Measurements from ENCODE around the gene CCNJL. TPM values are rescaled to one million over a fixed set of nuclear protein-coding genes. Genes with fewer than 3 reads are reported as not detected.

Gene CCNJL
- total and polyA plus RNA-seq, 5 experiments from 2014 or later, result not detected

DNA sequence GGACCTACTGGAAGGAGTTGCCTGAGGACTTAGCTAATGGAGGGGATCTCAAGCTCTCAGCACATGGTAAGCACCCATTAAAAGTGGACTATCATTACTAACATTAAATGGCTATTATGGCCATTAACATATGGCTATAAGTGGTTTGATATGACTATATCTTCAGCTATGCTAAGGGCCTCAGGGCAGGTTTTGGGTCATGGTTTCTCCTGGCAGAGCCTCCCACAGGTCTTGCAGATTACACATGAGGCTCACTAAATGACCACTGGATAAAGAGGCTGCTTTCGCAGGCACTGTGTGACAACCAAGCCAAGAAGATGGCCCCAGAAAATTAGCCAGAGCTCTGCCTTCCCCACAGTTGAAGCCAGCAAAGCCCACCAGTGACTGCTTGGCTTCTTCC lies 15.4 kb downstream of the CCNJL start:
- DNase-seq, result no peak
- peaks cover 0 to 1% (median 0%) of the 10 kb centered on the region in 5 donors for H3K27me3 Mint-ChIP-seq
- no peaks in the 10 kb centered on the region for H3K36me3 Mint-ChIP-seq
- peaks cover 0 to 22% (median 0%) of the 10 kb centered on the region in 4 donors for H3K4me1 Mint-ChIP-seq
- H3K4me3 Mint-ChIP-seq, result peak overlapping the region in 1 of 10 donors; percentile 24
- no peaks in the 10 kb centered on the region for H3K9me3 Mint-ChIP-seq
- no peak for ATAC-seq
- POLR2A ChIA-PET, result no interaction called here
- no peak overlapping the region for H3K27ac Mint-ChIP-seq

DNA sequence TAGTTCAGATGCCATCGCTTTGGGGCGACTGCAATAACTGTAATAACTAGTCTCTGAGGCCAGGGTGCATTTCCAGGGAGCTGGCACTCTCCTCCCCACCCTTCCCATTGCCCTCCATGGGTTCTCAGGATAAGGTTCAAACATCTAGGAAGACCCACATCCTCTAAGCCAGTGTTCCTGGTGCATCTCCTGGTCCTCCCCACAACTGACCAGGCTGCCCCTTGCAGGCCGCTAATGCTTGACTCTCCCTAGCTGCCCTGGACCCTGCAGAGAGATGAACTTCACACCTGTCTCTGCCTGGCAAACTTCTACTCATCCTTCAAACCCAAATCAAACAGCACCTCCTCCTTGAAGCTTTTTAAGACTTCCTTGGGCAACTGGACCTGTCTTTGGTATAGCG lies 15.9 kb downstream of the CCNJL start:
- Mint-ChIP-seq H3K27me3 (peaks cover 0 to 1% (median 0%) of the 10 kb centered on the region in 5 donors), H3K36me3 (no peaks in the 10 kb centered on the region), H3K27ac (no peak overlapping the region), H3K4me3 (no peak overlapping the region), H3K9me3 (no peaks in the 10 kb centered on the region), H3K4me1 (peaks cover 0 to 22% (median 0%) of the 10 kb centered on the region in 4 donors)
- POLR2A ChIA-PET, result no interaction called here
- DNase-seq (no peak), ATAC-seq (no peak)

DNA sequence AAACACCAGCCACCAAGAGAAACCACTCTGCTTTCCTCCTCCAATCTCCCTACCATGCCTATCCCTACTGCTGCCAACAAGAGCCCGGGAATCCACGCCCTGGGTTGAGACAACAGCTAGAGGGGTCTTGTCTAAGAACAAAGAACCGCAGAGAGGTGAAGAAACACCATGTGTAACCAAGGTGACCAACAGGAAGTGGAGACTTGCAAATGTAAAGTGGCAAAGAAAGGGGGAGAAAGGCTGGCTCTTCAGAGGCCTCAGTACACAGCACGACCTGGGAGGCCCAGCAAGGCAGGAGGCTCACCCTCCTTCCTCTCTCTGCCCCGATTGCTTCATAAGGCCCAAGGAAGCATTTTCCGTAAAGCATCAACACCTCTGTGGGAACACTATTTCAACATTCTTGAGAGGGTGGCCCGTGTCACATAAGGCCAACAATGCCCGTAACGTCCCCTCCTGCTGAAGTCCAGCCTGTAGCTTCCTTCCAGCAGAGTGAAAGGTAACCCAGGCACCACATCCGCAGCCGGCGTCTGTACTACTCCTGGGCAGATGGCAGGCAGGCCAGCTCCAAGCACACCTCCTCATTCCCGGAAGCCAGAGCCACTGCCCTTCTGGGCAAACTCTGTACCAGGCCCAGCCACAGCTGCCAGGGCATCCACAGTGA lies 18.3 kb downstream of the CCNJL start:
- ATAC-seq (no peak), DNase-seq (no peak)
- Mint-ChIP-seq H3K4me3 (peak overlapping the region in 1 of 10 donors; percentile 36), H3K36me3 (no peaks in the 10 kb centered on the region), H3K27ac (peak overlapping the region in 1 of 10 donors; percentile 32), H3K4me1 (peaks cover 0 to 28% (median 0%) of the 10 kb centered on the region in 4 donors), H3K27me3 (peaks cover 0 to 5% (median 1%) of the 10 kb centered on the region in 5 donors), H3K9me3 (no peaks in the 10 kb centered on the region)
- POLR2A ChIA-PET, result no interaction called here

DNA sequence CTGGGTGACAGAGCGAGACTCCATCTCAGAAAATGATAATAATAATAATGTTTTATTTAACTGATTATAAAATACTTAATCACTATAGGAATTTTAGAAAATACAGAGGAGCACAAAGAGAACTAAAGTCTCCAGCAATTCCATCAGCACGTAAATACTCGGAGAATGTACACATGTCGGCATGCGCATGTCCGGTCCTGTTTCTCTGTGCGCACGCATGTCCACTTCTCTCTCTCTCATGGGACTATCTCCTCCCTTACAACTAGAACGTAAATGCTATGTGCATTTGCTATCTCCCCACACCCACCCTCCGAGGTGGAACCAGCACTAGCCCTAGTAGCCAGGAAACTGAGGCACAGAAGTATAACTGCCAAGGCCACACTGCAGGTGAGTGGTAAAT lies 19.0 kb downstream of the CCNJL start:
- Mint-ChIP-seq H3K9me3 (no peaks in the 10 kb centered on the region), H3K4me1 (peaks cover 0 to 26% (median 0%) of the 10 kb centered on the region in 4 donors), H3K36me3 (no peaks in the 10 kb centered on the region), H3K4me3 (no peak overlapping the region), H3K27me3 (peaks cover 0 to 8% (median 1%) of the 10 kb centered on the region in 5 donors), H3K27ac (peak overlapping the region in 1 of 10 donors; percentile 32)
- POLR2A ChIA-PET, result no interaction called here
- DNase-seq (no peak), ATAC-seq (no peak)

- peaks cover 0 to 17% (median 0%) of the 10 kb centered on the region in 4 donors for H3K4me1 Mint-ChIP-seq
- H3K27ac Mint-ChIP-seq, result no peak overlapping the region
- no peaks in the 10 kb centered on the region for H3K9me3 Mint-ChIP-seq
- DNase-seq (no peak), ATAC-seq (no peak)
- no peak overlapping the region for H3K4me3 Mint-ChIP-seq
- POLR2A ChIA-PET, result no interaction called here
- no peaks in the 10 kb centered on the region for H3K36me3 Mint-ChIP-seq
- peaks cover 0 to 8% (median 1%) of the 10 kb centered on the region in 5 donors for H3K27me3 Mint-ChIP-seq
These were observed 20.9 kb downstream of the CCNJL start for GRCh38 chr5:160291467-160291866.

GRCh38 chr5:160290751-160291150 lies 21.6 kb downstream of the CCNJL start:
- Mint-ChIP-seq H3K9me3 (no peaks in the 10 kb centered on the region), H3K4me3 (no peak overlapping the region), H3K36me3 (no peaks in the 10 kb centered on the region), H3K27ac (no peak overlapping the region), H3K4me1 (peaks cover 0 to 17% (median 0%) of the 10 kb centered on the region in 4 donors), H3K27me3 (peaks cover 0 to 8% (median 1%) of the 10 kb centered on the region in 5 donors)
- DNase-seq, result no peak
- no peak for ATAC-seq
- POLR2A ChIA-PET, result interaction anchor here (0.6 kb wide), 1 partner anchor 864 kb away, joined by 3 read pairs; no protein-coding TSS in a partner anchor

DNA sequence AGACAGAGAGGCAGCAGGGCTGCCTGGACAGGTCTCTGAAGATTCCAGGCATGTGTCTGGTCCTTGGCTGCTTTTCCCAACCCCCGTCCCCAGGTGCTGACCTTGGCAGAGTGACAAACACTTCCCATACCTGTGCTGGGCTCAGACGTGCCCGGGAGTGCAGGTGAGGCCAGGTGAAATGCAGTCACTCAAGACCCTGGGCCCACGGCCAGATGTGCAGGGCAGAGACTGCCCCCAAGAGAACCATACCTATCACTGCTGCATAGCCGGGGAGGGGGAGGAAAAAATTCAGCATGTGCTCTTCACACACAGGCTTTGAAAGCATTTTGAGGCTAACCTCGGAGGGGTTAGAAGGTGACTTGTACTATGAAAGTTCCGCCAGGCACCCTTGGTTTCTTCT lies 22.6 kb downstream of the CCNJL start:
- POLR2A ChIA-PET, result no interaction called here
- no peak overlapping the region for H3K4me3 Mint-ChIP-seq
- no peaks in the 10 kb centered on the region for H3K9me3 Mint-ChIP-seq
- H3K36me3 Mint-ChIP-seq, result no peaks in the 10 kb centered on the region
- no peak overlapping the region for H3K27ac Mint-ChIP-seq
- ATAC-seq (no peak), DNase-seq (no peak)
- peaks cover 0 to 17% (median 0%) of the 10 kb centered on the region in 4 donors for H3K4me1 Mint-ChIP-seq
- peaks cover 0 to 8% (median 3%) of the 10 kb centered on the region in 5 donors for H3K27me3 Mint-ChIP-seq

DNA sequence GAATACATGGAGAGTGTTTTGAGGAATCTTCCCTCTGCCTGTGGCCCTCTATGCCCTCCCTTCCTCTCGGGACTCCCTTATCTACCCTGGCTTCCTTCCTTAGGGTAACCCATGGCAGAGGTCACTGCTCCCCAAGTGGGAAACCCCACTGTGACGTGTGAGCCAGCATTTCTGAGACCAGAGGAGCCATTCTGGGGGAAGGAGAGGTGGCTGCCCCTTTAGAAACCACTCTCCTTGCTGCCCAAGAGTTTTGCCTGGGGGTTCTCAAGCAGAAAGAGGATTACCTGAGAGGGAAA lies 23.1 kb downstream of the CCNJL start:
- DNase-seq (no peak), ATAC-seq (no peak)
- Mint-ChIP-seq H3K27ac (no peak overlapping the region), H3K36me3 (no peaks in the 10 kb centered on the region), H3K9me3 (no peaks in the 10 kb centered on the region), H3K27me3 (peaks cover 0 to 8% (median 3%) of the 10 kb centered on the region in 5 donors), H3K4me3 (no peak overlapping the region), H3K4me1 (peaks cover 0 to 16% (median 0%) of the 10 kb centered on the region in 4 donors)
- POLR2A ChIA-PET, result no interaction called here

- ATAC-seq, result no peak
- POLR2A ChIA-PET, result no interaction called here
These were observed 24.8 kb downstream of the CCNJL start for GRCh38 chr5:160287378-160288051.

DNA sequence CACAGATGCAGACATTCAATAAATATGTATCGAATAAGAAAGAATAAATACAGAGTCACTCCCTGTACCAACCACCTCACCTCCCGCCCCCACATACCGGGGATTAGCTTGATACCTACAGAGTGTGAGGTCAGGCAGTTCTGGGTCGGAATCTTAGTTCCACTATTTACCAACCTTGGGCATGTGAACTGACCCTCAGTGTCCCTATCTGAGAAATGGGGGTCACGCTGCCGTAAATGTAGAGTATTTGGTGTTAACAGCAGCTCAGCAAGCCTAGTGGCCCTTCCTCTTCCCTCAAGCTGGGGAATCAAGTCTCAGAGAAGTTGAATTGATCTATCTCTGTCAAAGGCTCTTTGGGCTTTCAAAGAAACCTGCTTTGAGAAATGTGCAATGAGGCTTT lies 25.4 kb downstream of the CCNJL start:
- Mint-ChIP-seq H3K9me3 (no peaks in the 10 kb centered on the region), H3K27ac (no peak overlapping the region), H3K4me3 (no peak overlapping the region), H3K4me1 (peaks cover 0 to 6% (median 0%) of the 10 kb centered on the region in 4 donors), H3K27me3 (peaks cover 0 to 8% (median 3%) of the 10 kb centered on the region in 5 donors), H3K36me3 (no peaks in the 10 kb centered on the region)
- POLR2A ChIA-PET, result no interaction called here
- DNase-seq (no peak), ATAC-seq (no peak)

More at GRCh38 chr5:160287378-160288051, 24.8 kb downstream of the CCNJL start:
- no peak overlapping the region for H3K4me3 Mint-ChIP-seq
- DNase-seq, result no peak
- peaks cover 0 to 8% (median 3%) of the 10 kb centered on the region in 5 donors for H3K27me3 Mint-ChIP-seq
- H3K4me1 Mint-ChIP-seq, result peaks cover 0 to 6% (median 0%) of the 10 kb centered on the region in 4 donors
- H3K9me3 Mint-ChIP-seq, result no peaks in the 10 kb centered on the region
- no peak overlapping the region for H3K27ac Mint-ChIP-seq
- no peaks in the 10 kb centered on the region for H3K36me3 Mint-ChIP-seq

- ATAC-seq (no peak), DNase-seq (no peak)
- peaks cover 0 to 4% (median 0%) of the 10 kb centered on the region in 4 donors for H3K4me1 Mint-ChIP-seq
- no peak overlapping the region for H3K4me3 Mint-ChIP-seq
- no peaks in the 10 kb centered on the region for H3K9me3 Mint-ChIP-seq
- H3K27ac Mint-ChIP-seq, result no peak overlapping the region
- POLR2A ChIA-PET, result no interaction called here
- H3K27me3 Mint-ChIP-seq, result peaks cover 0 to 8% (median 3%) of the 10 kb centered on the region in 5 donors
- H3K36me3 Mint-ChIP-seq, result no peaks in the 10 kb centered on the region
These were observed 27.0 kb downstream of the CCNJL start for GRCh38 chr5:160285316-160285715.

DNA sequence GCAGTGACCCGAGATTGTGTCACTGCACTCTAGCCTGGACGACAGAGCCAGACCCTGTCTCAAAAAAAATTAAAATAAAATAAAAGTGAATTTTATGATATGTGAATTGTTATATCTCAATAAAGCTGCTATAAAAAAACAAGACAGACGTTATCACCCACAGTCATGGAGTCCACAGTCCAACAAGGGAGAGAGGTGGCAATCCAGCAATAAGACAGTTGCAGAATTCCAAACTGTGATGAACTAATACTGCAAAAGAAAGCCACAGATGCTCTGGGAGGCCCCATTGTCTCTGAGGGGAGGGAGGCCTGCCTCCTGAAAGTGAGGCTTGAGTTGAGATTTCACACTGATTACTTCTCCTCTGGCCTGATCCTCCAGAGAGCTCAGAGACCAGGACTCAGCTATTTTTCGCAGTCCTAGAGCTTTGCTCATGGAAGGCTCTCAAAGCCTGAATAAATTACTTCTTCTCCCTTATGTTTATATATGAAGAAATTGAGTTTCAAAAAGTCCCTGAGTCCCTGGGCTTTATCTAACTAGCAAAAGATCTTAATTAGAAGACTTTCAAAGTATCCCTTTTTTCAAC lies 28.0 kb downstream of the CCNJL start:
- peaks cover 0 to 7% (median 3%) of the 10 kb centered on the region in 5 donors for H3K27me3 Mint-ChIP-seq
- no peaks in the 10 kb centered on the region for H3K9me3 Mint-ChIP-seq
- DNase-seq (no peak), ATAC-seq (no peak)
- no peaks in the 10 kb centered on the region for H3K36me3 Mint-ChIP-seq
- no peak overlapping the region for H3K27ac Mint-ChIP-seq
- POLR2A ChIA-PET, result interaction anchor here (0.5 kb wide), 1 partner anchor 18 kb away, joined by 3 read pairs; no protein-coding TSS in a partner anchor
- peaks cover 0 to 2% (median 0%) of the 10 kb centered on the region in 4 donors for H3K4me1 Mint-ChIP-seq
- no peak overlapping the region for H3K4me3 Mint-ChIP-seq

DNA sequence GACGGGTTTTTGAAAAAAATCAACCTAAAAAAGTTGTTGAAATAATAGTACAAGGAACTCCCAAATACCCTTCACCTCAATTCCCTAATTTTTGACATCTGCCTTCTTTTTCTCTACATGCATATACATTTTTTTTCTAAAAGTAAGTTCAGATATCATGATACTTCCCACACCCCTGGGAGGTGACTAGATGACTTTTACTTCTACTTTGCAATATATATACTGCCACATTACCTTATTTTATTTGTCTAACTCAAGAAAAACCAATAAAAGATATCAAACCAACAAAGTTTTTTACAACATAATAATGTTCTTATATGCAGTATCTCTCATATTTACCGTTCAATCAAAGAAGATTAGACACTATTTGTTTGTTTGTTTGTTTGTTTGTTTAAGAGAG lies 31.1 kb downstream of the CCNJL start:
- Mint-ChIP-seq H3K4me3 (no peak overlapping the region), H3K36me3 (no peaks in the 10 kb centered on the region), H3K4me1 (no peaks in the 10 kb centered on the region), H3K27ac (no peak overlapping the region), H3K27me3 (peaks cover 0 to 3% (median 0%) of the 10 kb centered on the region in 5 donors), H3K9me3 (no peaks in the 10 kb centered on the region)
- DNase-seq, result no peak
- POLR2A ChIA-PET, result no interaction called here
- ATAC-seq, result no peak
